MM.1S (cell line): ENCODE data around the gene CA10.

Source experiments
- CTCF ChIP-seq: fragments of 300-600 bp; sonication (generic); IDR thresholded peaks from 2 replicates; pipeline ENCODE4 v1.5.1; 2016; ENCODE audit warnings: antibody characterized with exemption, low read length, mixed read lengths
- EZH2 ChIP-seq: fragments of 300-600 bp; sonication (generic); optimal IDR thresholded peaks from 2 replicates; pipeline ENCODE3; 2017; ENCODE audit warnings: low read depth, mild to moderate bottlenecking, antibody characterized with exemption, low read length, mixed read lengths

DNA sequence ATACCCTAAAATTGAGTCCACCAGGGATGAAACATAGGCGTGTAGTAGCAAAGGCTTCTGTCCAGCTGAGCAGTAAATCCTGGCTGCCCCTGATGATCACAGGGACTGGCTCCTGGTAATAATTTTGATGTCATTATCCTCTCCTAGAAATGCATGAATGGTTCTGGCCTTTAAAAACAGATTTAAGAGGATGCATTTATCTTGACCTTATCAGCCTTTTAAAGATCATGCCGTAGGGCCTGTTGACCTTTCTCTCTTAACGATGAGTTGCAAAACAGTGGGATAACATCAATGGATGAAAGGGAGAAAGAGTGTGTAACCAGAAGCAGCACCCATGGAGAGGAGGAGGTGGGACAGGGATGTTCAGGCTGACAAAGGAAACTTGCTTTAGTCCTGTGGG lies 128.5 kb downstream of the CA10 start:
- TF ChIP-seq CTCF (no peak), EZH2 (no peak)
